T-helper 1 cell treated with Interleukin-12 subunit alpha and Interleukin-12 subunit beta and Interleukin-4 antibody, amounts not matched to agents 30 μg/mL and 1 μg/mL, for 36 hours (primary cell): Measurements from ENCODE around the gene RGS8.

ENCODE experiments used
- H3K27ac Mint-ChIP-seq: one replicate; pipeline ENCODE4 v1.8.0; 2021; ENCODE audit warnings: mild to moderate bottlenecking, mixed read lengths
- H3K27me3 Mint-ChIP-seq: one replicate; pipeline ENCODE4 v1.8.0; 2021; ENCODE audit warnings: low read depth, mixed read lengths
- H3K36me3 Mint-ChIP-seq: one replicate; pipeline ENCODE4 v1.8.0; 2021; ENCODE audit warnings: low read depth, mixed read lengths
- H3K4me1 Mint-ChIP-seq: one replicate; pipeline ENCODE4 v1.8.0; 2021; ENCODE audit warnings: low read depth, mixed read lengths
- H3K4me3 Mint-ChIP-seq: one replicate; pipeline ENCODE4 v1.8.0; 2021; ENCODE audit warnings: mild to moderate bottlenecking, moderate library complexity, mixed read lengths
- H3K9me3 Mint-ChIP-seq: one replicate; pipeline ENCODE4 v1.8.0; 2021; ENCODE audit warnings: mixed read lengths

RGS8 gene

DNA sequence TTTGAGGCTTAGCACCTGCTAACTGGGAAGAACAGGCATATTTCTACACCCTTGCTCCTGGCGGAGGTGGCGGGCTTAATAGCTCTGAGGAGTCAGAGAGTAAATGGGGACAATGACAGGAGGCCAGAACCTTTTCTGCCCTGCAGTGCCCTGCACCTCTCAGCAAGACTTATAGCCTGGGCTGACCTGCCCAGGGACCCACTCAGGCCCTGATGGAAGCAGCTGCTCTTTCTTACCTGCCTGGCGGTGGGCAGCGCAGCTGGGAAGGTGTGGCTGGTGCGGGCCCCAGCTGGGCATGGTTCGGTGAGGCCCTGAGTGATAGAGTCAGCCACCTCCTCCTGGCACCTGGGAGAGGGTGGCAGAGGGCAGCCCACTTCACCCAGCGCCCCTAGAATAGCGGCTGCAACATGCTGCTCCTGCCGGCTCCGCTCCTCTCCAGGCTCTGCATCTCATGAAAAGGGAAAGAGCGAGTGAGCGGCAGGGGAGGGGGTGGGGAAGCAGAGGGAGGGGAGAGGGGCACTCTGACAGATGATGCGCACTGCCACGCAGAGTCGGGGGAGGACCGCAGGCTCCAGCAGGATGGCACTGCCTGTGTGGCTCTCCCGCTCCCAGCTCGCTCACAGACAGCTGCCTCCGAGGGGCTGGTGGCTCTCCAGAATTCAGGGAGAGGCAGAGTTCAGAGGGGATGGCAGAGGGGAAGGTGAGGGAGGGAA is at the start of gene RGS8:
Gene RGS8 (minus strand): TSS at position 472 of the 713 bp plus-strand sequence. CDS start 14,938 bp downstream, outside the sequence.
- Mint-ChIP-seq H3K4me3 (no peak within 1 kb of the TSS), H3K4me1 (peaks cover 14% of the 10 kb centered on the region), H3K27ac (no peak within 1 kb of the TSS), H3K9me3 (no peaks in the 10 kb centered on the region), H3K27me3 (peaks cover 12% of the 10 kb centered on the region), H3K36me3 (no peaks in the 10 kb centered on the region)

- H3K36me3 Mint-ChIP-seq, result no peaks in the 10 kb centered on the region
- H3K27me3 Mint-ChIP-seq, result peaks cover 32% of the 10 kb centered on the region
- H3K4me3 Mint-ChIP-seq, result no peak overlapping the region
- H3K9me3 Mint-ChIP-seq, result peaks cover 6% of the 10 kb centered on the region
- no peaks in the 10 kb centered on the region for H3K4me1 Mint-ChIP-seq
- no peak overlapping the region for H3K27ac Mint-ChIP-seq
These were observed 47.6 kb upstream of the RGS8 start for GRCh38 chr1:182731852-182732575.

GRCh38 chr1:182726912-182727311 is 42.5 kb upstream of the RGS8 start:
- no peaks in the 10 kb centered on the region for H3K36me3 Mint-ChIP-seq
- H3K27me3 Mint-ChIP-seq, result peaks cover 22% of the 10 kb centered on the region
- no peaks in the 10 kb centered on the region for H3K4me1 Mint-ChIP-seq
- no peak overlapping the region for H3K27ac Mint-ChIP-seq
- H3K9me3 Mint-ChIP-seq, result no peaks in the 10 kb centered on the region
- no peak overlapping the region for H3K4me3 Mint-ChIP-seq

DNA sequence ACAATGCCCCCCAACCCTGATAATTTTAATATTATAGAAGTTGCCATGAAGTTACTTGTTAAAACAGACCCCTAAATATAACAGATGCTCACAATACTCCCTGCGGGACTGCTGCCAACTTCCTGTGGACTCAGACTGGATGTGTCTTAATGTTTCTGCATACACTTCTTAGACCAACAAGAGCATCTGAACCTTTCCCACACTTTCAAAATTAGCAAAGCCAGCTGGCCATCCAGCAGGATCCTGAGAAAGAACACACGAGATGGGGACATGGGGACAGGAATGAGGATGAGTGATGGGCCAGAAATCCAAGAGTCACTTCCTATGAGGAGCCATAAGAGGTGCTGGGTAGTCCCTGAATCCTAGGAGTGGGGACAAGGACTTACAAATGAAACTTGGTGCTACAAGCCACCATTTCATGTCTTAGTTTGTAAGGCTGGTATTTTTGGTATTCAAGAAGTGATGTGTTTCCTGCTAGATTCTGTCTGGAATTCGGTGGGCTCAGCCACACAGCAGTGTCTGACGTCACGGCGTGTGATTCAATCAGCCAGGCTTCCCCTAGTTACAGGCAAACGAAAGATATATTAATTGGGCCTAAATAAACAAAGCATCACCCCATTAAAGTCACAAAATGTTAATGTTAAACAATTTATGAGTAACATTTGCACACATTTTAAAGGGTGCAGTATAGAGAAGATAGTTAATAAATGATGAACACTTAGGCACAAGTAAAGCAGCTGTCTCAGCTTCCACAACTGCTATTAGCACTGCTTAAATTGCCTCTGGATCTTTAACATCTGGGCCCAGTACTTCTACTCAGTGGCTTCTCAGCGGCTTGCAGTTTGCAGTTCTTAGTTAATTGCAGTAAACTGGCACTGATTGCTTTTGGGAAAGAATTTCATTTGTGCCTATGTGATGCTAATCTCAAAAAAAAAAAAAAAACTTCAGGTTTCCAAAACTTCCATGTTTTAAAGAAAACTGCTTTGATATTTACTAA is 41.2 kb upstream of the RGS8 start:
- Mint-ChIP-seq H3K36me3 (no peaks in the 10 kb centered on the region), H3K27me3 (peaks cover 12% of the 10 kb centered on the region), H3K9me3 (no peaks in the 10 kb centered on the region), H3K27ac (no peak overlapping the region), H3K4me1 (peaks cover 4% of the 10 kb centered on the region), H3K4me3 (no peak overlapping the region)

GRCh38 chr1:182724215-182724614 is 39.8 kb upstream of the RGS8 start:
- Mint-ChIP-seq H3K36me3 (no peaks in the 10 kb centered on the region), H3K9me3 (no peaks in the 10 kb centered on the region), H3K4me3 (no peak overlapping the region), H3K27me3 (peaks cover 6% of the 10 kb centered on the region), H3K27ac (no peak overlapping the region), H3K4me1 (peaks cover 4% of the 10 kb centered on the region)

DNA sequence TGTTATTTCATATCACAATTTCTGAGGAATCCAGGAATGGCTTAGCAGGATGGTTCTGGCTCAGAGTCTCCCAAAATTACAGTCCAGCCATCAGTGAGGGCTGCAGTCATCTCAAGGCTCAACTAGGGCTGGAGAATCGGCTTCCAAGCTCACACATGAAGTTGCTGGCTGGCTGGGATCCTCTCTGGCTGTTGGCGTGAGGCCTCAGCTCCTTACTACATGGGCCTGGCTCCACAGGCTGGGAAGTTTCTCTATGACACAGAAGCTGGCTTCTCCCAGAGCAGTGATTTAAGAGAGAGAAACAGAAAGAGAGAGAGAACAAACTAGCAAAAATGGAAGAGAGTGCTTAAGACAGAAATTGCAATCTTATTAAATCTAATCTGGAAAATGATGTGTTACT is 38.8 kb upstream of the RGS8 start:
- no peak overlapping the region for H3K27ac Mint-ChIP-seq
- H3K27me3 Mint-ChIP-seq, result peaks cover 7% of the 10 kb centered on the region
- no peaks in the 10 kb centered on the region for H3K36me3 Mint-ChIP-seq
- H3K9me3 Mint-ChIP-seq, result no peaks in the 10 kb centered on the region
- no peak overlapping the region for H3K4me3 Mint-ChIP-seq
- H3K4me1 Mint-ChIP-seq, result peaks cover 6% of the 10 kb centered on the region

DNA sequence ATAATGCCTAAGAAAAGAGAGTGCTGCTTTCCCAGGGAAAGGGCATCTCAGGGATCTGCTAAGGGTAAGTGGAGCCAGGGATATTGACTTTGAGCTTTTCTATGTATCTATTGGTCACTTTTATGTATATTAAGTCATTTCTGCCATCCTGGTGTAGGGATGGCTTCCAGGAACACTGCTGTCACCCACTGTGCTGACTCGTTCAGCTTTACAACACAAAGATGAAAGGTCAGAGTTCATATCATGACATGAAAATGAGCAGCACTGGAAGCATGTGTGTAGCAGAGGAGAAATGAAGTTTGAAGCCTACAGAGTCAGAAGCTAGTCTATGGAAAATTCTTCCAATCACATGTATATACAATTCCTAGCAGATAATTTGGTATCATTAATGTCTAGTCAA is 37.1 kb upstream of the RGS8 start:
- Mint-ChIP-seq H3K4me3 (no peak overlapping the region), H3K27me3 (peaks cover 4% of the 10 kb centered on the region), H3K9me3 (no peaks in the 10 kb centered on the region), H3K36me3 (no peaks in the 10 kb centered on the region), H3K27ac (no peak overlapping the region), H3K4me1 (peaks cover 20% of the 10 kb centered on the region)

- peaks cover 20% of the 10 kb centered on the region for H3K4me1 Mint-ChIP-seq
- H3K9me3 Mint-ChIP-seq, result no peaks in the 10 kb centered on the region
- H3K4me3 Mint-ChIP-seq, result no peak overlapping the region
- H3K36me3 Mint-ChIP-seq, result no peaks in the 10 kb centered on the region
- no peak overlapping the region for H3K27ac Mint-ChIP-seq
- H3K27me3 Mint-ChIP-seq, result peaks cover 4% of the 10 kb centered on the region
These were observed 36.1 kb upstream of the RGS8 start for GRCh38 chr1:182720463-182720862.

GRCh38 chr1:182719553-182719952 is 35.2 kb upstream of the RGS8 start:
- Mint-ChIP-seq H3K27me3 (peaks cover 4% of the 10 kb centered on the region), H3K9me3 (no peaks in the 10 kb centered on the region), H3K4me1 (peaks cover 20% of the 10 kb centered on the region), H3K4me3 (no peak overlapping the region), H3K36me3 (no peaks in the 10 kb centered on the region), H3K27ac (no peak overlapping the region)

DNA sequence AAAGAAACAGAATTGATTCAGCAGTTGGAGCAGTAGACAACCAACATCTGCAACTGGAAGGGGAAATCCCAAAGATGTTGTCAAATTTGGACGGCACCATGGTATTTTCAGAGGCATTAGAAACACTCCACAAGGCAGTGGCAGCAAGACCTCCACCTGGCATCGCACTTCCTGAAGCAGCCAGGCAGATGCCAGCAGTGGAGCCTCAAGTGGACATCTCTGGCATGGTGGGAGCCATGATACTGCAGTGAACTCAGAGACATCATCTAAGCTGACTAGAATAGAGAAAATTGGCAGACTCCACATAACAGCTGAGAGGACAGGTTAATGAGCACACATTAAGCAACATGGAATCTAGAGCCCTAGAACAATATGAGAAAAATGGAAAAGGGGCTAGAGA is 33.9 kb upstream of the RGS8 start:
- Mint-ChIP-seq H3K27me3 (peaks cover 4% of the 10 kb centered on the region), H3K4me3 (no peak overlapping the region), H3K4me1 (peaks cover 27% of the 10 kb centered on the region), H3K27ac (no peak overlapping the region), H3K9me3 (no peaks in the 10 kb centered on the region), H3K36me3 (no peaks in the 10 kb centered on the region)

DNA sequence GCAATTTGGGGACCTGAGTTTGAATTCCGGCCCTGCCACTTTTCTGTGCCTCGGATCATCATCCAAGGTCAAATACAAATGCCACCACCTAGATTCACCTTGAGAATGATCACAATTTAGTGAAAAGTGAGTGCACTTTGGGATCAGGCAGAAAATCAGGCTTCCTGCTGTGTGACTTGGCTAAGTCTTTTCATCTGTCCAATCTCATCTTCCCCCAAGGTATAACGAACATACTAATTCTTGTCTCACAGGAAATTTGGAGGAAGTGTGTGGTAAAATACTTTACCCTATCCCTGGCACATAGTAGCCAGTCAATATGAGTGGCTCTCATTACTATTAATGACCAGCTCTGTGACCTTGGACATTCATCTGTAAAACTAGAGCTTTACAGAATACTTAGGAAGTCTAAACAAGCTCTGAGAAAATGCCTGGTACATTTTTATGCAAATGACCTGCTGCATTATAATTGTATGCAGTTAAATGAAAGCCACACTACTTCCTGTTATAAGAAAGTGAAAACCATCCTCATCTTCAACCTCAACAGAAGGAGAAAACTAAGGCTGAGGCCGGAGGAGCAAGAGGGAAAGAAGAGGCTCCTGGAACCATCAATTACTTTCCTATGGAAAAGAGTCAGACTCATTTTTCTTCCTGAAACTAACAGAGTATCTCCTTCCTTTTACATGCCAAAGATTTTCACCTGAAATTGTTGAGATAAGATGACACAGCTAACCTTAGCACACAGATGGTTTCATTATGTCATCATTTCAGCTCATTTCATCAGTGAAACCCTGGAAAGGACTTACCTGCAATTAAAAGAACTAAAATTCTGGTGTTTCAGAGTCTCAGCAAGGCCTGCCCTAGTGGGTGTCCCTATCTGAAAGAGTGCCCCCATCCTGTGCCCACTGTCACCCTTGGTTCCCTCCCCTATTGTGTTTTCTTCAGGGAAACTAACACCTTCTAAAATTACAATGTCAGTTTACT is 32.6 kb upstream of the RGS8 start:
- peaks cover 4% of the 10 kb centered on the region for H3K27me3 Mint-ChIP-seq
- peaks cover 28% of the 10 kb centered on the region for H3K4me1 Mint-ChIP-seq
- H3K4me3 Mint-ChIP-seq, result no peak overlapping the region
- H3K9me3 Mint-ChIP-seq, result no peaks in the 10 kb centered on the region
- no peak overlapping the region for H3K27ac Mint-ChIP-seq
- H3K36me3 Mint-ChIP-seq, result no peaks in the 10 kb centered on the region

DNA sequence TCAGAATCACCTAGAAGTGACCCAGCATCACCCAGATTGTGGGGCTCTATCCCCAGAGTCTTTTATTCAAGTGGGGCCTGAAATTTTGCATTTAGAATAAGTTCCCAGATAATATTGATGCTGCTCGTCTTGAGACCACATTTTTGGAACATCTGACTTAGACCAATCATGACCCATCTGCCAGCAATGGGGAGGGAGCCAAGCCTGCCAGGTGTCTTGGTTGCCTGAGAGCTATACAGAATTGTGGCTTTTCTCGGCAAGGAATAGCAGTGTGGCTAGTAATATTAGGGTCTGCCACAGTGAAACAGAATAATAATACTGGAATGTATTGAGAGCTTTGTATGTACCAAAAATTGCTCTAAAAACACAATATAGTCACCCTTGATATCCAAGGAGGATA is 31.1 kb upstream of the RGS8 start:
- Mint-ChIP-seq H3K27ac (no peak overlapping the region), H3K4me1 (peaks cover 24% of the 10 kb centered on the region), H3K27me3 (peaks cover 4% of the 10 kb centered on the region), H3K4me3 (no peak overlapping the region), H3K9me3 (no peaks in the 10 kb centered on the region), H3K36me3 (no peaks in the 10 kb centered on the region)

DNA sequence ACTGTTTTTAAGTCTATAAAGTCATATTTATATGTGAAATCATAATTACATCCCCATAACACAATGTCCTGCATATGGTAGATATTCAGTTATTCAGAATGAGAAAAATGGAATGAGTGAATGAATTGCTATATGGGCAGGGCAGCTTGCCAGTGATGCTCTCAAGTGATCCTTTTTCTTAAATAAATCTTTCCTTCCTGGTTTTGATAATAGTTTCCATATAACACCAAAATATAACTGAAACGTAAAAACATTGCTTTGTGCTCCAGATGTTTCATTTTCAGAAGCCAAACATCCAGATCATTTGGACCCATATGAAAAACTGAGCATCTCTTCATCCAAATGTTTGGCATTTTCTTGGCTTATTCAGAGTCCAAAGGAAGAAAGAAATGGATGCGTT is 30.2 kb upstream of the RGS8 start:
- Mint-ChIP-seq H3K27me3 (peaks cover 4% of the 10 kb centered on the region), H3K27ac (no peak overlapping the region), H3K4me3 (no peak overlapping the region), H3K4me1 (peaks cover 27% of the 10 kb centered on the region), H3K9me3 (no peaks in the 10 kb centered on the region), H3K36me3 (no peaks in the 10 kb centered on the region)
